HG02623 (cell line): ENCODE measurements around the gene GRM1.

Source experiments
- ATAC-seq: cut with Tn5 transposase; IDR thresholded peaks from one replicate; pipeline ENCODE4 v1.9.1; 2021; ENCODE audit warnings: moderate library complexity; ENCODE audit not compliant: unreplicated experiment

GRM1 gene

GRCh38 chr6:146311079-146311478 is 282.2 kb downstream of the GRM1 start:
- ATAC-seq = no peak

DNA sequence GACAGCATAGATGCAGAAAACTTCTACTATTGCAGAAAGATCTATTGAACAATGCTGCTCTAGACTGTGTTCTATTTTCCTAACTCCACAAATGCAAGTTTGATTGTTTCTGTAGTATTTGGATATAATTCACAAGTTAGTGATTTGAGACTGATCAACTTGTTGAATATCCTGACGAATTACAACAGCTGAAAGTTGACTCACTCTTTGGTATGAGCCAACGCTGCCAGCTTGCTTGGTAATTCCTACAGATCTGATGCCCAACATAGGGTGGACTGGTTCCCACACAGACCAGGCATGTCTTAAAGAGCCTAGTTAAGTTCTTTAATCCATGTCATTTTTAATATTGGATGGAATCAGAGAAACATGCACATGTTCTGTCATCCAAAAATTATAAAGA is 283.7 kb downstream of the GRM1 start:
- no peak for ATAC-seq

GRCh38 chr6:146315381-146316174 is 286.7 kb downstream of the GRM1 start:
- no peak for ATAC-seq

DNA sequence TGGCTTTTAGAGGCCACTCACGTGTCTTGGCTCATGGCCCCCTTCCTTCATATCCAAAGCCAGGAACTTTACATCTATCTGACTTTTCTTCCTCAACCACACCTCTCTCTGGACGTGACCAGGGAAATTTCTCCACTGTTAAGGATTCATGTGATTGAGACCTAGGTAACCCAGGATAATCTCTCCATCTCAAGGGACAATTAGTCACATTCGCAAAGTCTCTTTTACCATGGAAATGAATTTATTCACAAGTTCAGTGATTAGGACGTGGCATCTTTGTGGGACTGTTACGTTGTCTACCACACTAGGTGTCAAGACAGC is 287.3 kb downstream of the GRM1 start:
- no peak for ATAC-seq

GRCh38 chr6:146331013-146331412 is 302.2 kb downstream of the GRM1 start:
- ATAC-seq = no peak

DNA sequence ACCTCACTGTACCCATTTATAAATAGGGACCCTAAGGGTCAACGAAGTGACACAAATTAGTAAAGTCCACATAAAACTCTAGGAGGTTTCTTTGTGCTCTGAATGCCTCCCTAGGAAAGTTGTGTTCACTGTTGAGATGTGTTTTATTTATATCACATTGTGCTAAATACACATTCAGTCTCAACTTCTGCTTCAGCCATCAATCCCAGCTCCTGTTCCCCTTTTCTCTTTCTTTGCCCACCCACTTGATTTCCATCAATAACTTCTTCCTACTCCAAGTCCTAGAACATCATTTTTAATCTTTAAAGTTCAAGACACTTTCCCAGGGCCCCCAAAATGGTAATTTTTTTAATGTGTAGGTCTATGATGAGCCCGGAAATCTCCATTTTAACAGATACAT is 306.5 kb downstream of the GRM1 start:
- ATAC-seq = no peak

GRCh38 chr6:146336191-146336590 is 307.3 kb downstream of the GRM1 start:
- no peak for ATAC-seq

- no peak for ATAC-seq
Measured at GRCh38 chr6:146337376-146337775, 308.5 kb downstream of the GRM1 start.

- ATAC-seq = no peak
Measured at GRCh38 chr6:146339716-146340115, 310.9 kb downstream of the GRM1 start.

DNA sequence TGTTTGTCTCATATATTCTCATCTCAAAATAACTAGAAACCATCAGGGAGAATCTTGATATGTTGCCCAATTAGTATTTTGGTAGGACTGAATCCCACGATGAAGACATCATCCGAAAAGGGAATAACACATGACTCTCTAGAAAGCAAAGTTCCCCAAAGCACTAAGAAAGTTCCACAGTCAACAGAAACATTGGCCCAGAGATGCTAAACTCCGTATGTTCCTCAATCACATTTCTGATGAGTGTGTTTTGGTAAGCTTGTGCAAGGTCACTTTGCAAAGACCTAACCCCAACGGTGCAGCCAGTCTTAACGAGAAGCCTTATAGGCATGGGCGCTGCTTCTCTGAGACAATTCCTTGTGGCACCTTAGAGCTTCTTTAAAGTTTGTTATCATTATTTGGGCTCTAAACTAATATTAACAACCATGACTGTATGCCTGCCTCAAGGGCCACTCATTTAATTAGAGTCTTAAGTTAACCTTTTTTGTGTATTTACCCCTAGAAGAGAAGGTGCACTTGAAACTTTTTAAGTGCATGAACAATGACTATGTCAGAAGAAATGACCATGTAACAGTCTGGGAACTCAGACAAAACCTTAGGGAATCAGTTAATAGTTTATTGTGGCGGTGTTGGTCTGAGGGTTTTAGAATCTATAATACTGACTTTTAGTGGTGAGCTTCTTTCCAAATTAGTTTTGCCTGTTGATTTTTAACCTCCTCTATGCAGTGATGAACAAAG is 312.8 kb downstream of the GRM1 start:
- ATAC-seq = no peak

- ATAC-seq = no peak
Measured at GRCh38 chr6:146345598-146345997, 316.7 kb downstream of the GRM1 start.

DNA sequence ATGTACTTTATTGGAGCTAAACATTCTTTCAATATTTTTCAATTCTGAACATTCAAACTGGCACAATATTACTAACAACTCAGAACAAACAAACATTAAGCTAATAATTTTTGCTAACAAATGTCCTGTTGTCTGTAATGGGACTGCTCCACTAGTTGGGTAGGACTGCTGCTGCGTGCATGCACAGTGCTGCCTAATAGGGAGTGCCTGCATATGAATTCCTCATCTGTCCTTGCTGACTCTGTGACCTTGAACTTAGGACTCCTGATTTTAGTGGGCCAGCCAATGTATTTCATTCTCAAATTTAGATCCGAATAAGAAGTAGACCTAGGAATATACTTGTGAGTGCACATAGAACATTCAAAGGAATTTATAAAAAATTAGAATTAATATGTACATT is 318.2 kb downstream of the GRM1 start:
- ATAC-seq = no peak

- no peak for ATAC-seq
Measured at GRCh38 chr6:146347690-146348089, 318.8 kb downstream of the GRM1 start.

DNA sequence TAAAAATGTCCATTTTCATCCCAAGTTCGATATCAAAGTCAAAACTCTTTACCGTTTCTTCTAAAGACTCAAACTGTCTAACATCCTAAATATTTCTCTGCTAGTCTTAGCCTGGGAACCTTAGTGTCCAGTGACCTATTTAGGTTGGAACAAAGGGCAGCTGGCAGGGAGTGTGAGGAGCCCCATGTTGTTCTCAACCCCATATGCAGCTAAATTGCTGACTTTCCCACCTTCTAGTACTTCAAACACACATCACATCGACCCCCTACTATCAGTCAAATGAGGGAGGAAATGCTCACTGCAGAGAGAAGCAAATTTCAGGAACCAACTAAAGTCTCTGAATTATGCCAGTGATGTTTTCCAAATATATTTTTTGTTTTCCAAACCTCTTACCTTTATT is 322.2 kb downstream of the GRM1 start:
- no peak for ATAC-seq

GRCh38 chr6:146352163-146352562 is 323.3 kb downstream of the GRM1 start:
- ATAC-seq = no peak

- no peak for ATAC-seq
Measured at GRCh38 chr6:146354451-146354850, 325.6 kb downstream of the GRM1 start.

- ATAC-seq = no peak
Measured at GRCh38 chr6:146355521-146356100, 326.7 kb downstream of the GRM1 start.

DNA sequence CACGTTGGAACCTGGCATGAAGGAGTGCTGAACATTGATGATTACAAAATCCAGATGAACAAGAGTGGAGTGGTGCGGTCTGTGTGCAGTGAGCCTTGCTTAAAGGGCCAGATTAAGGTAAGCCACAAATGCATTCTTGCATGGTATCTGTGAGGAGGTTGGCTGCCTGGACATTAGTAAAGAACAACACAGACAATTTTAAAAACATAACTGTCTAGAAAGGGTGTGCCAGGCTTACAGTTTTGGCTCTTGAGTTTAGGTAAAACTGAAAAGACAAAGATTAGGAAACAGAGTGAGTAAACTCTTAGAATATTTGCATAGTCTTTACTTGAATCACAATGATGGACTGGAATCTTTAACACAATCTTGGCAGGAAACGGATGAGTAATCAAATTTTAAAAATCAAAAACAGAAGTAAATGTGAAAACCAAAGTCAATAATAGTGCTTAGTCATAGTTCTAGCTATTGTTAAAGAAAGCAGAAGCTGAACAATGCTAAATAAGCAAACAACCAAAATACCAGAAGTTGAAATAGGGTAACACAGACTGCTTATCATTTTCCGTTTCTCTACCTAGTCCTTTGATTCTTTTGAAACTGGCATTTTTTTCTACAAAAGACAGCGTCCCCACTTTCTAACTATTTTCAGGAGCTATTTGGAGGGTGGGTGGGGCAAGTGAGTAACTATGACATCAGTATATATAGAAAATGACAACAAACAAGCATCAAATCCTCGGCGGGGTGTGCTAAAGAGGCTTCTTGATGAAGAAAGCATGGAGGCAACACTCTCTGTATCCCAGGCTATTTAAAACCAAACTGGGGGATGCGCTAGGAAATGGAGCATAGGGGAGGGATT is 328.9 kb downstream of the GRM1 start:
- ATAC-seq = peak; percentile 67

GRCh38 chr6:146358431-146359046 is 329.7 kb downstream of the GRM1 start:
- no peak for ATAC-seq

DNA sequence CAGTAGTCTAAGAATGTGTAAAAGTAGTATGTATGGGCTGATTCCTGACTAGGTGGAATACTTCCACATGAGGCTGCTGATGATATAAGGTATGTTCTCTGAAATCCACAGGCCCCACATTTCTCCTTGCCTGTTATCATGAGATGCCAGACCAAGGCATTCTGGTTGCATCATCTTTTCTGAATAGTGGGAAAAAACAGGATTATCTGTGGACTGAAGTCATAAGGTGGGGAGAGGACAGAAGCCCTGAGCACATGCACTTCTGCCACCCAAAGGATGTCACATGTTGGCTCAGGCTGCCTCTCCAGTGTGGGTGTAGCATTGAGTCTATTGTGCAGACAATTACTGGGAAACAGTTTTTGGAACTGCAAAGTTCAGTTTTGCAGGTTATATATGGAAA is 330.3 kb downstream of the GRM1 start:
- ATAC-seq = no peak
